Endothelial cell of umbilical vein (primary cell): ENCODE results near the gene CLEC5A. TPM values are rescaled to one million over a fixed set of nuclear protein-coding genes. Genes with fewer than 3 reads are reported as not detected.

ENCODE experiments used
- BruUV-seq: library from RNA; stranded (reverse); fragments of 400-500 nt; replicated peaks from 2 replicates; lab custom pipeline; 2021; lab: Mats Ljungman, UMichigan
- CTCF ChIA-PET: fragments of 300-600, 350-600 bp; sonication (Branson Sonifier 250); formaldehyde crosslinking; loops from one replicate; lab custom pipeline; 2021; ENCODE audit warnings: antibody characterized with exemption, inconsistent platforms; lab: Charles Lee
- POLR2A ChIA-PET: fragments of 300-600, 350-600 bp; sonication (Branson Sonifier 250); formaldehyde crosslinking; loops from one replicate; lab custom pipeline; 2021; ENCODE audit warnings: antibody characterized with exemption, inconsistent platforms; lab: Charles Lee
- DNase-seq: peaks from one replicate; pipeline ENCODE4 v3.0.0-alpha.2; 2011; ENCODE audit warnings: low read depth, low spot score
- FAIRE-seq: peaks from 2 replicates; lab custom pipeline; 2011; peaks lifted over from hg19 to GRCh38; lab: Jason Lieb, UNC
- H2AFZ ChIP-seq: 2 replicates; pipeline ENCODE4 v1.6.0; 2012; ENCODE audit warnings: low read depth, low read length, control low read depth, inconsistent platforms
- H3K27ac ChIP-seq: 2 replicates; pipeline ENCODE4 v1.5.1; 2011; ENCODE audit warnings: low read depth, mild to moderate bottlenecking, control low read depth, low read length, moderate library complexity; ENCODE audit not compliant: insufficient read depth
- H3K27me3 ChIP-seq, 2 experiments: 2 replicates each; pipeline versions ENCODE4 v1.6.0 to v1.6.1; 2011; ENCODE audit warnings: low read length in 2 of 2, mixed read lengths in 1 of 2; ENCODE audit not compliant: control insufficient read depth in 2 of 2, insufficient read depth in 2 of 2
- H3K36me3 ChIP-seq, 2 experiments: 2 replicates in 1 of 2; 3 replicates in 1 of 2; pipeline ENCODE4 v1.5.1; 2011; ENCODE audit warnings: low read length in 2 of 2, mild to moderate bottlenecking in 1 of 2, moderate library complexity in 1 of 2; ENCODE audit not compliant: control insufficient read depth in 2 of 2, insufficient read depth in 2 of 2; ENCODE audit errors: extremely low read depth in 1 of 2
- H3K4me1 ChIP-seq: 3 replicates; pipeline ENCODE4 v1.5.1; 2011; ENCODE audit warnings: mild to moderate bottlenecking, low read length; ENCODE audit not compliant: control insufficient read depth, insufficient read depth; ENCODE audit errors: extremely low read depth
- H3K4me2 ChIP-seq: 2 replicates; pipeline ENCODE4 v1.6.1; 2011; ENCODE audit warnings: low read length, control low read depth, mixed read lengths; ENCODE audit not compliant: insufficient read depth
- H3K4me3 ChIP-seq, 3 experiments: fragments of 200-600 bp in 1 of 3; sonication (generic), shearing (Covaris generic) in 1 of 3; replicated peaks in 1 of 3; 2 replicates each; pipeline ENCODE4 v1.5.1; 2011 to 2016; ENCODE audit warnings: control low read depth in 3 of 3, low read length in 3 of 3, mild to moderate bottlenecking in 2 of 3, inconsistent platforms in 1 of 3, low read depth in 1 of 3, moderate library complexity in 1 of 3; ENCODE audit not compliant: insufficient read depth in 1 of 3
- H3K79me2 ChIP-seq: 2 replicates; pipeline ENCODE4 v1.6.0; 2012; ENCODE audit warnings: low read length, inconsistent platforms; ENCODE audit not compliant: control insufficient read depth, insufficient read depth
- H3K9ac ChIP-seq: replicated peaks from 2 replicates; pipeline ENCODE3; 2011; ENCODE audit warnings: low read length, control low read depth; ENCODE audit not compliant: insufficient read depth; ENCODE audit errors: extremely low read depth
- H3K9me1 ChIP-seq: replicated peaks from 3 replicates; pipeline ENCODE4 v1.6.0; 2011; ENCODE audit warnings: mild to moderate bottlenecking, low read length; ENCODE audit not compliant: control insufficient read depth, insufficient read depth; ENCODE audit errors: extremely low read depth
- H3K9me3 ChIP-seq: replicated peaks from 2 replicates; pipeline ENCODE4 v1.5.1; 2012; ENCODE audit warnings: low read length, inconsistent platforms; ENCODE audit not compliant: control insufficient read depth, insufficient read depth
- H4K20me1 ChIP-seq: replicated peaks from 2 replicates; pipeline ENCODE3; 2011; ENCODE audit warnings: mild to moderate bottlenecking, low read length; ENCODE audit not compliant: control insufficient read depth, insufficient read depth; ENCODE audit errors: extremely low read depth
- EZH2 ChIP-seq: IDR thresholded peaks from 2 replicates; pipeline ENCODE4 v1.6.1; 2012; ENCODE audit warnings: borderline replicate concordance, low read depth, mild to moderate bottlenecking, moderate library complexity, low read length, inconsistent platforms; ENCODE audit not compliant: severe bottlenecking
- FOS ChIP-seq: IDR thresholded peaks from 2 replicates; pipeline ENCODE4 v1.6.1; 2011; ENCODE audit warnings: mild to moderate bottlenecking, low read length, moderate library complexity, borderline replicate concordance; ENCODE audit not compliant: insufficient read depth
- GATA2 ChIP-seq: IDR thresholded peaks from 2 replicates; pipeline ENCODE4 v1.7.0; 2011; ENCODE audit warnings: low read depth, mild to moderate bottlenecking, moderate library complexity, mixed read lengths, low read length; ENCODE audit not compliant: insufficient read length, insufficient read depth
- JUN ChIP-seq: IDR thresholded peaks from 2 replicates; pipeline ENCODE4 v1.6.1; 2011; ENCODE audit warnings: borderline replicate concordance, low read depth; ENCODE audit not compliant: insufficient read length, insufficient read depth
- MAX ChIP-seq: IDR thresholded peaks from 2 replicates; pipeline ENCODE4 v1.6.1; 2011; ENCODE audit not compliant: insufficient read depth, insufficient read length
- MYC ChIP-seq: IDR thresholded peaks from one replicate; pipeline ENCODE4 v1.6.1; 2011; ENCODE audit warnings: mild to moderate bottlenecking, low read depth, low read length
- POLR2A ChIP-seq: IDR thresholded peaks from 2 replicates; pipeline ENCODE4 v1.6.1; 2012; ENCODE audit warnings: low read depth, mild to moderate bottlenecking, control low read depth, low read length
- POLR2AphosphoS5 ChIP-seq: IDR thresholded peaks from 2 replicates; pipeline ENCODE4 v1.6.1; 2012; ENCODE audit warnings: low read depth, mild to moderate bottlenecking, control low read depth, low read length, moderate library complexity; ENCODE audit not compliant: insufficient read depth
- dilution Hi-C: fragments of 300-500 bp; cut with MboI; formaldehyde crosslinking; loops from one replicate; pipeline ENCODE4 v1.15.0; 2019; ENCODE audit warnings: low sequenced_read_pairs; ENCODE audit not compliant: extremely low pct_ligation_motif_present
- intact Hi-C: fragments of 100-400 bp; cut with micrococcal nuclease; formaldehyde crosslinking; loops from one replicate; pipeline ENCODE4 v1.10.0; 2022
- polyA plus RNA-seq, 4 experiments: library from polyadenylated mRNA; depleted of rRNA in 3 of 4; stranded (reverse) in 3 of 4; unstranded in 1 of 4; fragments of >200 nt; gene quantifications; 2 replicates each; pipeline versions ENCODE4 v1.2.1 to v1.2.3, GENCODE V29; 2011 to 2012; ENCODE audit warnings: missing spikeins in 1 of 4
- total RNA-seq: library from RNA; stranded (reverse); gene quantifications from 2 replicates; pipeline ENCODE4 v1.2.3, GENCODE V29; 2021
- TF ChIP-seq, protein P1 (sequence below), 2 donors: IDR thresholded peaks; 1 replicate in 1 of 2; 2 replicates in 1 of 2; pipeline ENCODE4 v1.5.1; 2011; ENCODE audit warnings: low read length in 2 of 2, mild to moderate bottlenecking in 2 of 2, moderate library complexity in 2 of 2, control low read depth in 1 of 2, inconsistent platforms in 1 of 2, low read depth in 1 of 2; ENCODE audit not compliant: insufficient read depth in 1 of 2; ENCODE audit errors: extremely low read depth in 1 of 2

CLEC5A gene
- total and polyA plus RNA-seq, 2 donors (not counting 3 experiments of a cell fraction or from before 2014, with no cell fraction given), result not detected

DNA sequence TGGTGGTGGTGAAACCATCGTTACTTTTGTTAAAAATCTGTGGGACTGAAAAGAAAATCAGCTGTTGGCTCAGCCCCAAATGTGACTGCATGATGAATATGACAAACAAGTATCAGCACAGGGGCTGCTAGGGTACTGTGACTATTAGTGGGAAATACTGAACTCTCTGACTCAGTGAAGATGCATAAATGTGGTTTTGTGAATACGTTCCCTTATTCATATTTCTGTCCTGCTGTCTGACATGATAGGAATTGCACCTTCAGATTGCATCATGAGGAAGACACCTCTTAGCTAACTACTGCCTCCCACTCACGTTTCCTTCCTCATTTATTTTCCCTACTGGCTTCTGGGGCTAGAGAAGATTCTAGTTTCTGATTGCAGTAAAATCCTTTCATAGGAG, 1.4 kb downstream of the CLEC5A start:
- intact Hi-C loops (no loop called here), dilution Hi-C loops (no loop called here)
- Histone ChIP-seq H3K79me2 (no peaks in the 10 kb centered on the region), H4K20me1 (no peaks in the 10 kb centered on the region), H3K27me3 (no peaks in the 10 kb centered on the region), H3K4me1 (no peaks in the 10 kb centered on the region), H3K9me3 (peaks cover 2% of the 10 kb centered on the region), H3K27ac (no peak overlapping the region), H3K4me3 (no peak overlapping the region), H2AFZ (no peak overlapping the region), H3K9me1 (no peaks in the 10 kb centered on the region), H3K4me2 (no peak overlapping the region), H3K36me3 (no peaks in the 10 kb centered on the region), H3K9ac (no peak overlapping the region)
- FAIRE-seq (no peak), DNase-seq (no peak)
- no TSS peak for BruUV-seq
- ChIA-PET CTCF (no interaction called here), POLR2A (no interaction called here)
- TF ChIP-seq EZH2, result no peak
- TF ChIP-seq, protein P1, sequence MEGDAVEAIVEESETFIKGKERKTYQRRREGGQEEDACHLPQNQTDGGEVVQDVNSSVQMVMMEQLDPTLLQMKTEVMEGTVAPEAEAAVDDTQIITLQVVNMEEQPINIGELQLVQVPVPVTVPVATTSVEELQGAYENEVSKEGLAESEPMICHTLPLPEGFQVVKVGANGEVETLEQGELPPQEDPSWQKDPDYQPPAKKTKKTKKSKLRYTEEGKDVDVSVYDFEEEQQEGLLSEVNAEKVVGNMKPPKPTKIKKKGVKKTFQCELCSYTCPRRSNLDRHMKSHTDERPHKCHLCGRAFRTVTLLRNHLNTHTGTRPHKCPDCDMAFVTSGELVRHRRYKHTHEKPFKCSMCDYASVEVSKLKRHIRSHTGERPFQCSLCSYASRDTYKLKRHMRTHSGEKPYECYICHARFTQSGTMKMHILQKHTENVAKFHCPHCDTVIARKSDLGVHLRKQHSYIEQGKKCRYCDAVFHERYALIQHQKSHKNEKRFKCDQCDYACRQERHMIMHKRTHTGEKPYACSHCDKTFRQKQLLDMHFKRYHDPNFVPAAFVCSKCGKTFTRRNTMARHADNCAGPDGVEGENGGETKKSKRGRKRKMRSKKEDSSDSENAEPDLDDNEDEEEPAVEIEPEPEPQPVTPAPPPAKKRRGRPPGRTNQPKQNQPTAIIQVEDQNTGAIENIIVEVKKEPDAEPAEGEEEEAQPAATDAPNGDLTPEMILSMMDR (IDR thresholded peaks at IDR 0.05; ENCODE audit: extremely low read depth in 1 of 2, insufficient read depth in 1 of 2, low read depth in 1 of 2, low read length in 2 of 2), result no peak
- no peak for TF ChIP-seq GATA2
- TF ChIP-seq POLR2A, result no peak
- TF ChIP-seq POLR2AphosphoS5, result no peak
- no peak for TF ChIP-seq FOS
- TF ChIP-seq JUN, result no peak
- no peak for TF ChIP-seq MYC
- TF ChIP-seq MAX, result no peak
